Measurements from ENCODE around the gene SMAD6. TPM values are rescaled to one million over a fixed set of nuclear protein-coding genes. Genes with fewer than 3 reads are reported as not detected.

SMAD6 gene
- total RNA-seq, 1 donor from 2014 or later = 7.1 TPM

DNA sequence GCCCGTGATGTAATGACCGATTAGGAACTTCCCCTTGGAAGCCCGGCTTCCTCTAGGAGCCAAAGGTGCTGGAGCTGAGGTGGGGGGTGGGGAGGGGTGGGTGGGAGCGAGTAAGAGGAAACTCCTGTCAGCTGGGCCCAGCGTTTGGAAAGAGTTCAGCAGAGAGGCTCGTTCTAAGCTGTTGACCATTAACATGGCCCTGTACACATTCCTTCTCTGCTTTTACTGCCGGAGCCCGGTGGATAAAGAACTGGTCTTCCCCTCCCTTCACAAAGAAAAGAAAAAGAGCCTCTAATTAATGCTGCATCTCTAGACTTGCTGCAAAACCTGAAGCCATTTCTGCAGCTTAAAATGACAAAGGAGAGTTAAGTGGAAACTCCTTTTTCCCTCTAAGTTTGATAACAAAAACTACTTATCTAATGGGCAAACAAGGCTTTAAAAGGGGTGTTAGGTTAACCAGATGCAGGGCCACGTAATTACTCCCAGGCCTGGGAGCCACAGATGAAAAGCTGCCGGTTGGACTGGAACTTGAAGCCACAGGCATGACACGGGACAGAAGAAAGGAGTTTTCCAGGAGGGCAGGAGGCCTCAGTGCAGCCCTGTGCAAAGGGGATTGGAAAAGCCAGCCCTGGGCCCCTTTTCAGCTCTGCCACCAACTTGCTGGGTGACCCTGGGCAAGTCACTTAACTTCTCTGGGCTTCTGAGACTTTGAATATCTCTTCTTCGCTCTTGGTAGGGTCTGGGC is 71.3 kb downstream of the SMAD6 start:
- peak; percentile 39 to 51 for DNase-seq (ENCODE audit: low read depth in 2 of 2)

DNA sequence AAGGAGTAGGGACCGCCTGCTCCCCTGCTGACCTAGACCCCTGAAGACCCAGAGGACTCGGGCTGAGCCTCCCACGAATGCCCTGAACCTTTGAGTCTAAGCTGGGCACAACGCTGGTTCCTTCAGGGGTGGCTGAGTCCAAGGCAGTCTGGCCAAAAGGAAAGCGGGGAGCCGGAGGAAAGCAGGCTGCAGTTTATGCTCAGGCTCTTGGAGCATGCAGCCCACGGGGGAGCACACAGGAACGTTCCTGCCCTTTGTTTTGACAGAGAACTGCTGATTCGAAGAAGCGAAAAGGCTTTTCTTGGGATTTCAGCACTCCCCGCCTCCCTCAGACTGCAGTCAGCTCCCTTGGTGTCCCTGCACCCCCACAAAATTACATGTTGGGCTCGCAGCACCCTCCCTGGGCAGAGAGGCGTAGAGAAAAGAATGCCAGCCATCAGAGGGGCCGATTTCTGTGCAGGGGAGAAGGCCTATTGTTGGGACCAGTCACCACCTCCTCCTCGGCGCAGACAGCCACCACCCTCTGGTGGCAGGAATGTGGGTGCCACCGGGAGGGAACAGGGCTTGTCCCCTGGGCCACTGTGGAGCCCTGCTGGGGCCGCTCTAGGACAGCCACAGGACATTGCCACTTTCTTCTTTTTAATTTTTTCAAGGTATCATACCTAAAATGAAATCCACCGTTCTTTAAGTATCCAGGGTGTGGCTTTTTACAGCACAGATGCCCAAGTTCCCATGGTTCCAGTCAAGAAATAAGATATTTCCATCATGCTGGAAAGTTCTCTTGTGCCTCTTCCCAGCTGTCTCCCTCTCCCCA is 72.2 kb downstream of the SMAD6 start:
- peak; percentile 73 to 79 for DNase-seq (ENCODE audit: low read depth in 2 of 2)

DNA sequence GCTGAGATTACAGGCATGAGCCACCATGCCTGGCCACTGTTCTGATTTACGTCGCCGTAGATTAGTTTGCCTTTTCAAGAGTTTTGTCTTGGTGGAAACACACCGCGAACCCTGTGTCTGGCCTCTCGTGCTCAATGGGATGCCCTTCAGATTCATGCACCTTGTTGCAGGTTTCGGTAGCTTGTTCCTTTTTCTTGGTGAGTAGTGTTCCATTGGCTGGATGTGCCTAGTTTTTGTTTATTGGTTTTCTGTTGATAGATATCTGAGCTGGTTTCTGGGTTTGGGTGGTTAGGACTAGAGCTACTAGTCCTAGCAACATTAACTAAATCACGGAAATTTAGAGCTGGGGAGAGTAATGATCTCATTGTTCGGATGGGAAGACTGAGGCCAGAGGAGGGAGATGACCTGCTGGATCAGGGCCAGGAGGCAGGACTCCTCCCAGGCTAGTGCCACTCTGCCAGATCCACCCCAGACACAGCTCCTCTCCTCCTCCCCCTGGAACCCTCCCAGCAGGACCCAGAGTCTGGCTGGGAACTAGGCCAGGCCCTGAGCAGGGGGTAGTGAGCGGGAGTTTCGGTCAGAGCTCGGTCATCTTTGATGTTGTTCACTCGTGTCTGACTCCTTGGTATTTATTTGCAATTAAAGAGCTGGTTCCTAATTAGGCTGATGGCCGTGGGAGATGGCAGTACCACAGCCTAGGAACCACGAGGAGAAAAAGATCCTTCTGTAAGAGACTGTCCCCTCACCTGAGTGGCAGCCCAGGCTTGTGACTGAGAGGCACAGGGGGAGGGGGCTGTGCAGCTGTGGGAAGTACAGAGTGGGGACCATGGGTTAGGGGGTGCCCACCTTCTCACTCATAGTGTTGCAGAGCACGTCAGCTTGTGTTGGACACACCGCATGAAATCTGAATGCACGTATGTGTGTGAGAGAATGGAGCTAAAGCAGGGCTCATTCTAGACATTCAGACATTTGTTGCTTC is 73.4 kb downstream of the SMAD6 start:
- DNase-seq (ENCODE audit: low read depth in 2 of 2) = no peak

DNA sequence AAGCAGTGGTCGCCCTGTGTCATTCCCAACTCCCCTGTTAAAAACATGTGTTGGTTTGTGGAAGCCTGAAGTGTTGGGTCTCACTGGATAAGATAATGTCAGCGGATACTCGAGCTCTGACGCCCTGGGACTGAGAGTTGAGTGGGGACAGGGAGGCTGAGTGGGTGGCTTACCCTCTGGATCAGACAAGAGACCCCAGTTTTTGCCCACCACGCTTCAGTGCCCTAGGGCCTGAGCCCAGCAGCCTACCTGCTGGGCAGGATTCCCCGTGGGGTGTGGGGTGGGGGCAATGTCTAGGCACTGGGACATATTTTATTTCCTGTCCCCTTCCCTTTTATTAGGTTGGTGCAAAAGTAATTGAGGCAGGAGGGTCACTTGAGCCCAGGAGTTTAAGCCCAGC is 75.0 kb downstream of the SMAD6 start:
- no peak for DNase-seq (ENCODE audit: low read depth in 2 of 2)

DNA sequence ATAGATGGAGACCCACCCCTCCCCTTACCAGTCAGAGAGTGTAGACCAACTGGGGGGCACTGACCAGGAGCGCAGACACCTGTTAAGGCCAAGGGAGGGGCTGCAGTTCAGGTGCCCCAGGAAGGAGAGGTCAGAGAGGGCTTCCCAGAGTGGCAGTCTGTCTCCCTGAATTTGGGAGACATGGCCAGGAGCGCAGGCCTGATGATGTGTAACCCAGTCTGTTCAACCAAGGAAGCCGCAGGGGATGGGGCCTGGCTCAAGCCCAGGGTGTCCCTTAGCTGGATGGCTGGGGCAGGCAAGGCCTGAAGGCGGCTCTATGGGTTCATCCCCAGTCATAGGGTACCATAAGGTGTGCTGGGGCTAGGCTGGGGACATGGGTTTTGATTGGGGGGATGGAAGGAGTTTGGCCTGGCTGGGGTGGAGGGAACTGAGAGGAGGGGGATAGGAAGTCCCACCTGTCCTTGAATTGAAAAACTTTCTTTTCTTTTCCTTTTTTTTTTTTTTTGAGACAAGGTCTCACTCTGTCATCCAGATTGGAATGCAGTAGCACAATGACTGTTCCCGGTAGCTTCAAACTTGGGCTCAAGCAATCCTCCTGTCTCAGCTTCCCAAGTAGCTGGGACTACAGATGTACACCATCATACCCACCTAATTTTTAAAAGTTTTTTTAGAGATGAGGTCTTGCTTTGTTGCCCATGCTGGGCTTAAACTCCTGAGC is 75.7 kb downstream of the SMAD6 start:
- no peak for DNase-seq (ENCODE audit: low read depth in 2 of 2)

DNA sequence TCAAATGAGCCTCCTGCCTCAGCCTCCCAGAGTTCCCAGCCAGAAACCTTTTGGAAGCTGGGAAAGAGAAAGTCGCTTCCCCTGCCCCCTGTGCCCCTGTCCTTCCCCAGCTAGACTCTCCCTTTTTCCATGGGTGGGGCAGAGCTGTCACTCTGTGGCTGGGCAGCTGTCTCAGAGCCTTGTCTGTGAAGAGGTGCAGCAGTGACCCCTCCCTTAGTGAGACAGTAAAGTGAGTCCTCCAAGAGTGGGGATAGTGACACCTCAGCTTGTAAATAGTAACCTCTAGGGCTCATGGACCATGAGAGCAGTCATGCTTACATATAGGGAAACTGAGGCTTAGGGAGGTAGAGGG is 76.3 kb downstream of the SMAD6 start:
- DNase-seq (ENCODE audit: low read depth in 2 of 2) = no peak

DNA sequence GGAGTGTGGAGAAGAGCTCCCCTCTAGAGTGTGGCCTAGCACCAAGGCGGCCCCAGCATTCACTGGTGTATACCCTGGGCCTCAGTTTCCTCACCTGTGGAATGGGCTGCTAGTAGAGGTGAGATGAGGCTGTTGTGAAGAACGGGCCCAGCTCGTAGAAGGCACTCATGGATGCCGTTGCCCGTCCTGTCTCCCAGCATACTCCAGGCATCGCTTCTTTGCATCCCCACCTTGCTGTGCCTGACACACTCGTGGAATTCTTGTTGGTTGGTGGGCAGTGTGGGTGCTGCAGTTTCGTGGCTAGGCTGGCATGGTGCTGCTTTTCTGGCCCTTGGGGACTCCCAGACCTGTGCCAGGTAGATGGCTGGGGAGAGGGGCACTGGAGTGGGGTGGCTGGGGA is 76.7 kb downstream of the SMAD6 start:
- no peak for DNase-seq (ENCODE audit: low read depth in 2 of 2)

DNA sequence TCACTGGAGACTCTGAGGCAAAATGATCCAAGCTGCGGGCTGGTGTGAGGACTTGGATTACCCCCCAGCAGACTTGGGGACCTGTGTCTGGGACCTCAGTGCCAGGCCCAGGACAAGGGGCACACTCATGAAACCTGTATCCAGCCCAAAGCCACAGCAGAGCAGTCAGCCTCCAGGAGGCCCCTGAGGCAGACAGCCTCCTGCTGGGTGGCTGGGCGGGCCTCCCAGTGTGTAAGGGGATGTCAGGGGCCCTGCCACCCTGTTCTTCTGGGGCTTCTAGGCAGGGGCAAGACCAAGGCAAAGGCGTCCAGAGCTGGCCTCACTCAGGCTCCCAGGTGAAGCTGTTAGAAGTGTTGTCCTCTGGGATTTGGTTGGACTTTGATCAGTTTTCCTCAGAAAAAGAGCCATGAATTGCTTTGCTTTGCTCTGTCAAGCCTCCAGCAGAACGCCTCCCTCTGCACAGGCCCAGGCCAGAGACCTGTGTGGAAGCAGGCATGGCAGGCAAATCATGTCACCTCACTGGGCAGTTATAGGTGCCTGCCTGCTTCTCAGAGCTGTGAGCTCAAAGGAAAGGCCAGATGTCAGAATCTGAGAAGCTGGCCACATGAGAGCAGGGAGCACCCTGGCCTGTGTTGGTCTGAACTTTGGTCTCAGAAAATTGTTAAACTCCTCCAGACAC is 77.4 kb downstream of the SMAD6 start:
- no peak for DNase-seq (ENCODE audit: low read depth in 2 of 2)

DNA sequence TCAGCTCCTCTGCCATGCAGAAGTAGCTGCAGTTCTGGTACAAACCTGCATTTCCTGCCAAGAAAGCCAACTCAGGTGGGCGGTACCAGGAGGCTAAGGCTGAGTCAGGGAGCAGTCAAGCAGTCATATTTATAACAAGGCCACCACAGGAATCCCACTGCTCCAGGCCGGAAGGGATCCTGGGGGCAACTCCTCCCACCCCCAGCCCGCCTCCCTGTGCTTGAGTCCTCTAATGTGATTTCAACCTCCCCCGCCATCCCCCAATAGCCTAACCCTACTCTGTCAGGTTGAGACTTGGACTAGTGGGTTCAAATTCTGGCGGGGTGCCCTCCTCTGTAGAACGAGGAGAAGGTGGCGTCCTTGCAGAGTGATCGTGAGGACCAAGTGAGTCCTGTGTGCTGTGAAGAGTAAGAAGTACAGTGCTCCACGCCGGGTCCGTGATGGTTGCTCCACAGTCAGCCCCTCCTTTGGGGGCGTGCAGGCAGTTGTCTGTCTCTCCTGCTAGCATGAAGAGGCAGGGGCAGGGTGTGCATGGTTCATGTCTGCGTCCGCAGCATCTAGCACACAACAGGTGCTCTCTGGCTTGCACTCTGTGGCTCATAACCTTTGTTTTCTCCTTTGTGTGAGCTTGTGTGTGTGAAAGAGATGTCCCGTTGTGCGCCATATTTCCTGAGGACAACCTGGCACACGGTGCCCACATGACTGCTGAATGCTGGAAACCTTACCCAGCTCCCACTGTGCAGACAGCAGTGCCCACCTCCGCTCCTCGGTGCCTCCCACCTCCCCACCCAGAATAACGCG is 78.3 kb downstream of the SMAD6 start:
- peak in 1 of 2 donors; percentile 29 for DNase-seq (ENCODE audit: low read depth in 2 of 2)

DNA sequence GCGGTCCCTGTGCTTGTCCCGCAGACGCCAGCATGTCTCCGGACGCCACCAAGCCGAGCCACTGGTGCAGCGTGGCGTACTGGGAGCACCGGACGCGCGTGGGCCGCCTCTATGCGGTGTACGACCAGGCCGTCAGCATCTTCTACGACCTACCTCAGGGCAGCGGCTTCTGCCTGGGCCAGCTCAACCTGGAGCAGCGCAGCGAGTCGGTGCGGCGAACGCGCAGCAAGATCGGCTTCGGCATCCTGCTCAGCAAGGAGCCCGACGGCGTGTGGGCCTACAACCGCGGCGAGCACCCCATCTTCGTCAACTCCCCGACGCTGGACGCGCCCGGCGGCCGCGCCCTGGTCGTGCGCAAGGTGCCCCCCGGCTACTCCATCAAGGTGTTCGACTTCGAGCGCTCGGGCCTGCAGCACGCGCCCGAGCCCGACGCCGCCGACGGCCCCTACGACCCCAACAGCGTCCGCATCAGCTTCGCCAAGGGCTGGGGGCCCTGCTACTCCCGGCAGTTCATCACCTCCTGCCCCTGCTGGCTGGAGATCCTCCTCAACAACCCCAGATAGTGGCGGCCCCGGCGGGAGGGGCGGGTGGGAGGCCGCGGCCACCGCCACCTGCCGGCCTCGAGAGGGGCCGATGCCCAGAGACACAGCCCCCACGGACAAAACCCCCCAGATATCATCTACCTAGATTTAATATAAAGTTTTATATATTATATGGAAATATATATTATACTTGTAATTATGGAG is 79.1 kb downstream of the SMAD6 start:
- DNase-seq (ENCODE audit: low read depth in 2 of 2) = no peak

DNA sequence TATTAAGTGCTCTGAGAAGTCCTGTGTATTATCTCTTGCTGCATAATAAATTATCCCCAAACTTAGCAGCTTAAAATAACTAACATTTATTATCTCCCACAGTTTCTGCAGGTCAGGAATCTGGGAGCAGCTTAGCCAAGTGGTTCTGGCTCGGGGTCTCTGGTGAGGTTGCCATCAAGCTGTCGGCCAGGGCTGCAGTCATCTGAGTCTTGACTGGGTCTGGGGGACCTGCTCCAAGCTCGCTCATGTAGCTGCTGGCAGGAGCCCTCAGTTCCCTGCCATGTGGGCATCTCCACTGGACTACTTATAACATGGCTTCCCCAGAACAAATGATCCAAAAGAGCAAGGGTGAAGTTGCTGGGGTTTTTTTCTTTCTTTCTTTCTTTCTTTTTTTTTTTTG is 80.7 kb downstream of the SMAD6 start:
- no peak for DNase-seq (ENCODE audit: low read depth in 2 of 2)

DNA sequence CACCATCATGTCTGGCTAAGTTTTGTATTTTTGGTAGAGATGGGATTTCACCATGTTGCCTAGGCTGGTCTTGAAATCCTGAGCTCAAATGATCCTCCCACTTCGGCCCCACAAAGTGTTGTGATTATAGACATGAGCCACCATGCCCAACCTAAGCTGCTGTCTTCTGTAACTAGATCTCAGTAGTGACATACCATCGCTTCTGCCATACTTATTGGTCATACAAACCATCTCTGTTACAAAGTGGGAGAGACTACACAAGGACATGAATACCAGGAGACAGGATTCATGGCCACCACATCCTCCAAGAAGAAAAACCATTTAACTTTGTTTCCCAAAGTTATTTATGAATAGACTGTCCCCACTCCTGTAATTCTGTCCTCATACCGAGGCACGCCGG is 81.3 kb downstream of the SMAD6 start:
- no peak for DNase-seq (ENCODE audit: low read depth in 2 of 2)

DNA sequence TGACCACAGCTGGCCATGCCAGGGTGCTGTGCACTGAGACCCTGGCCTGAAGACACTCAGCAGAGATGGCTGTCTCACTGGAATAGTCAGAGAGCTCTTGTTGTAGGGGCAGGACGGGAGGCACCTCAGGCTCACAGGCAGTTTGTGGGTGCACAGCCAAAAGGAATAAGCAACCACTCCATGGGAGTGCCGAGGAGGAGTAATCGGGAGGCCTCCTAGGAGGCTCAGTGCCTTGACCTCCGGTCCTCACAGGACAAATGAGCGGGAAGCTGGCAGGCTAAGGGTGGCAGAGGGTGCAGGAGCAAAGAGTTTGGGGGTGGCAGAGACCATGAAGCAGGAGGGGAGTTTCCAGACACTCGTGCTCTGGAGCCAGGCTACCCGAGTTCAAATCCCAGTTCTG is 81.7 kb downstream of the SMAD6 start:
- no peak for DNase-seq (ENCODE audit: low read depth in 2 of 2)

DNA sequence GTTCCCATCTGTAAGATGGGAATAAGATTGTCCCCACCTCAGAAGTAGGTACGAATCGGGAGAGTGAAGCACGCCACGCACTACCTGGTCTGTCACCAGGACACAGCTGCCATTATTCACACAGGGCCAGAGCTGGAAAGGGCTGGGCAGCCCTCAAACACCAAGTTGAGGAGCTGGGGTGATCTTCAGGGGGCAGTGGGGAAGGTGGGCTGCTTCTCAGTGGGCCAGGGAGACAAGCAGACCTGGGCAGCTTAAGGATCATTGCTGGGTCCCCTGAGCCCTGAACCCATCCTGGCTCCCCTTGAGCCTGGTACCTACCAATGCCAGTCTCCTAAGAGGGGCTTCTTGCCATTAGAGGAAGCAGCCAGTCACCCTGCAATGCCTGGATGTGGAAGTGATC is 82.1 kb downstream of the SMAD6 start:
- no peak for DNase-seq (ENCODE audit: low read depth in 2 of 2)

DNA sequence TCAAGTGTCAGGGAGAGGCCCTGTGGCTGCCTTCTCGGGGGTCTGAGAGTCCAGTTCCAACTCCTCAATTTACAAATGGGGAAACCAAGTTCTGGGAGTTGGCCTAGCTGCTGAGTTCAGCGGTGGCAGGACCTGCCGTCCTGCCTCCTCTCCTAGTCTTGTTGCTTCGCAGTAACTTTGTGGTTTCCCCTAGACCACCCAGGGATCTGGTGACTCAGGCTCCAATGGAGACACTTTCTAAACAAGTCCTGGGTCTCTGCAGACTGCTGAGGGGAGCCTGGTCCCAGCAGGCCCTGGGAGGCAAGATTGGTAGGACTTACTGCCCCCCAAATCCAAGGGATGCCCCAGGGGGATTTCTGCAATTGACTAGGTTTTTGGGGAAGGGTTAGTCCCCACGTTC is 83.6 kb downstream of the SMAD6 start:
- no peak for DNase-seq (ENCODE audit: low read depth in 2 of 2)

DNA sequence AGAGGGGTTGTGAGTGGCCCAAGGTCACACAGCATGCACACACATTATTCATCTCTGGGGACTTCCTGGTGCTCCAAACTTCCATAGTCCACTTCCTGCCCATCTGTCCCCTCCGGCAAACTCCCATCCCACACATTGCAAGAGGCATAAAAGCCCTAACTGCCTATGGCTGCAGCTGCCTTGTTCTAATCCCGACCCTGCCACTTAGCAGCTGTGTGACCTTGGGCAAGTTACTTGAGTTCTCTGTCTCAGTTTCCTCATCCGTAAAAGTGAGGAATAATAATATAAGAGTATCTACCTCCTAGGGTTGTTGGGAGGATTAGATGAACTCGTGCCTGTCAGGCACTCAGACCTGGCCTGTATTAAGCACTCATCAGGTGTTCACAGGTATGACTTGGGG is 84.2 kb downstream of the SMAD6 start:
- DNase-seq (ENCODE audit: low read depth in 2 of 2) = no peak

DNA sequence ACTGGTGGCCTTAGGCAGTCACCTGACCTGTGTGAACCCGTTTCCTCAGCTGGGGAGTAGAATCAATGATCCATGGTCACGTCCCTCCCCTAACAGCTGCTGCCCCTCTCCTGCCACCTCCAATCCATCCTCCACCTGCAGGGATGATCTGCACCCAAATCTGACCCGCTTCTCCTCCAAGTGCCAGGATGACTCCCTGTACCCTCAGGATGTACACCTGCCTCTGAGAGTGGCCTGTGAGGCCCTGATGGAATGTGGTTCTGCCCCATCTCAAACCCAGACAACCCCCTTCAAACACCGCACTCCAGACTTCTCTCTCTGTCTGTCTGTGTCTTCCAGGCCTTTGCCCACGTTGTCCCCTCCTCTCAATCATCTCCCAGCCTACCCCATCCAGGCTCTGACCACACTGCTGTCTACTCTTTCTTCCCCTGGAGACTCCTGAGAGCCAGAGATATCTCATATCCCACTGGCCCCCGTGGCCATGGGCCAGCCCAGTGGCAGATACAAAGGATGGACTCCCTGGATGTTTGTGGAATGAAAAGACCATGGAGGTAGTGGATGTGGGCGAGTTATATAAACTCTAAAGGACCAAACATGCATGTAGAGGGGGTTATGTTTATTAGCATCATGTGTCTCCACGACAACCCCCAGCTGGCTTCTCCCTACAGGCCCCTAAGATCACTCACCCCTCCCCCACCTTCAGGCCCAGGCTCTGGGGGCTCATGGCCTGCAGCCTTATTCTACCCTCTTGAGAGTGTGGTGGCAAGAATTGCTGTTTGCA is 84.9 kb downstream of the SMAD6 start:
- DNase-seq (ENCODE audit: low read depth in 2 of 2) = no peak

DNA sequence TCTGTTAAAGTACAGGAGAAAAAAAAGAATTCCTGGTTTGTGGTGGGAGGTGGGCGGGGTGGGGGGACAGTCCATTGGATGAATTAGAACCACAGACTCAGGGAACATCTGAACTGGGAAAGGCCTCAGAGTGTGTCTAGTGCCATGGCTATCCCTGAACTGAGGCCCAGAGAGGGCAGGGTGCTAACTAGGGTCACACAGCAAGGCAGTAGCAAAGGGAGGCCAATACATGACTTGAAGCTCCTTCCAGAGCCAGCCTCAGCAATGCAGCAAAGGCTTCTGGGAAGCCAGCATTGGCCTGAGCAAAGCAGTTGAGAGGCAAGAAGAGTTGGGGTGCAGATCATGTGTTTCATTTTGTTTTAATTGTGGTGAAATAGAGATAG is 85.4 kb downstream of the SMAD6 start:
- DNase-seq (ENCODE audit: low read depth in 2 of 2) = no peak

Measured in dermis microvascular lymphatic vessel endothelial cell (primary cell).